Measurements from ENCODE around the gene ZNRF1. TPM values are rescaled to one million over a fixed set of nuclear protein-coding genes. Genes with fewer than 3 reads are reported as not detected.

The ZNRF1 gene
- total and polyA plus RNA-seq, 2 of the 13 experiments (the other 11 are each of a cell fraction or from before 2014, with no cell fraction given) = 43.9 to 58.7 TPM

DNA sequence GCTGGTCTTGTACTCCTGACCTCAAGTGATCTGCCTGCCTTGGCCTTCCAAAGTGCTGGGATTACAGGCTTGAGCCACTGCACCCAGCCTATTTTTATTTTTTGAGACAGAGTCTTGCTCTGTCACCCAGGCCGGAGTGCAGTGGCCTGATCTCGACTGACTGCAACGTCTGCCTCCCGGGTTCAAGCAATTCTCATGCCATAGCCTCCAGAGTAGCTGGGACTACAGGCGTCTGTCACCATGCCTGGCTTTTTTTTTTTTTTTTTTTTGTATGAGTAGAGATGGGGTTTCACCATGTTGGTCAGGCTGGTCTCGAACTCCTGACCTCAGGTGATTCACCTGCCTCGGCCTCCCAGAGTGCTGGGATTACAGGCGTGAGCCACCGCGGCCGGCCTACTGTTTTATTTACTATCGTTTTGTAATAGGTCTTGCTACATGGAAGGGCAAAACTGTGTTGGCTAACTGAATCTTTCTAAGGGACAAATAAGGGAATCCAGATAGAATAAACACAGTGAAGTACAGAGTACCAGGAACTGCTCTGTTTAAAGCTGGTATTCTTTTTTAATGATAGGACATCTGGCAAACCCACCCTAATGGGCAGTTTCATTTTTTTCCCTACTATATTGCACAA is 17.7 kb downstream of the ZNRF1 start (continued):
- TF ChIP-seq, protein P1, sequence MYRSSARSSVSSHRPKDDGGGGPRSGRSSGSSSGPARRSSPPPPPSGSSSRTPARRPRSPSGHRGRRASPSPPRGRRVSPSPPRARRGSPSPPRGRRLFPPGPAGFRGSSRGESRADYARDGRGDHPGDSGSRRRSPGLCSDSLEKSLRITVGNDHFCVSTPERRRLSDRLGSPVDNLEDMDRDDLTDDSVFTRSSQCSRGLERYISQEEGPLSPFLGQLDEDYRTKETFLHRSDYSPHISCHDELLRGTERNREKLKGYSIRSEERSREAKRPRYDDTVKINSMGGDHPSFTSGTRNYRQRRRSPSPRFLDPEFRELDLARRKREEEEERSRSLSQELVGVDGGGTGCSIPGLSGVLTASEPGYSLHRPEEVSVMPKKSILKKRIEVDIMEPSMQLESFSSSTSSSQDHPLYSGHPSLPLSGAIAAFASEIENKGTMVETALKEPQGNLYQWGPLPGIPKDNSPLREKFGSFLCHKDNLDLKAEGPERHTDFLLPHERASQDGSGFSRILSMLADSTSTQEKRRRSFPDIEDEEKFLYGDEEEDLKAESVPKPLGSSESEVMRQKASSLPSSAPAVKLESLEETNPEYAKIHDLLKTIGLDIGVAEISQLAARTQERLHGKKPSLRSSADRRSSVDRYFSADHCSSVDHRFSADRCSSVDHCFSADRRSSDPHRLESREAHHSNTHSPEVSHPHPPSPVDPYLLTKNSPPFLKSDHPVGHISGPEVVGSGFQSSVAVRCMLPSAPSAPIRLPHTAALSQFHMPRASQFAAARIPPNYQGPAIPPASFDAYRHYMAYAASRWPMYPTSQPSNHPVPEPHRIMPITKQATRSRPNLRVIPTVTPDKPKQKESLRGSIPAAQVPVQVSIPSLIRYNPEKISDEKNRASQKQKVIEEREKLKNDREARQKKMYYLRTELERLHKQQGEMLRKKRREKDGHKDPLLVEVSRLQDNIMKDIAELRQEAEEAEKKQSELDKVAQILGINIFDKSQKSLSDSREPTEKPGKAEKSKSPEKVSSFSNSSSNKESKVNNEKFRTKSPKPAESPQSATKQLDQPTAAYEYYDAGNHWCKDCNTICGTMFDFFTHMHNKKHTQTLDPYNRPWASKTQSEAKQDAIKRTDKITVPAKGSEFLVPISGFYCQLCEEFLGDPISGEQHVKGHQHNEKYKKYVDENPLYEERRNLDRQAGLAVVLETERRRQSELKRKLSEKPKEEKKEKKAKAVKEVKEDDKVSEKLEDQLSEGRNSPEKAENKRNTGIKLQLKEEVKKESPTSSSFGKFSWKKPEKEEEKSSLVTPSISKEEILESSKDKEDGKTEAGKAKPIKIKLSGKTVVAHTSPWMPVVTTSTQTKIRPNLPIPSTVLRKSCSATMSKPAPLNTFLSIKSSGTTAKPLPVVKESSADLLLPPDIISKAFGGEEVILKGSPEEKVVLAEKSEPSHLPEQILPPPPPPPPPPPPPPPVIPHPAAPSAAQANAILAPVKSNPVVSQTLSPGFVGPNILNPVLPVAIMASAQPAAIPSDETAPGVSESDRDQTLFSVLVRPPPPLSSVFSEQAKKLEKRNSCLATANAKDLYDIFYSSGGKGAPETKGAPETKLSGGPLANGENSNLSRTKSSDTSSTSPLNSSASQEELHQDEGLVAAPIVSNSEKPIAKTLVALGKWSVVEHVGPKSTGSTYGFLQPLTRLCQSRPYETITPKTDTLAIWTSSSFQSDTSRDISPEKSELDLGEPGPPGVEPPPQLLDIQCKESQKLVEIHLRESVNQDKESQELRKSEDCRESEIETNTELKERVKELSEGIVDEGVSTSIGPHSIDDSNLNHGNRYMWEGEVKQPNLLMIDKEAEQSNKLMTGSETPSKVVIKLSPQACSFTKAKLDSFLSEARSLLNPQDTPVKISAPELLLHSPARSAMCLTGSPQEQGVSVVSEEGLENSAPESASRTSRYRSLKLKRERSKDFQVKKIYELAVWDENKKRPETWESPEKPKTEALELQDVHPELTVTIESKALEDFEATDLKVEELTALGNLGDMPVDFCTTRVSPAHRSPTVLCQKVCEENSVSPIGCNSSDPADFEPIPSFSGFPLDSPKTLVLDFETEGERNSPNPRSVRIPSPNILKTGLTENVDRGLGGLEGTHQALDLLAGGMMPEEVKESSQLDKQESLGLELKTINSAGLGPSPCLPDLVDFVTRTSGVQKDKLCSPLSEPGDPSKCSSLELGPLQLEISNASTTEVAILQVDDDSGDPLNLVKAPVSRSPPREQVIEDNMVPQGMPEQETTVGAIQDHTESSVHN (CRISPR knock-in tag; IDR thresholded peaks at IDR 0.05) = 0 out of 2 replicates have a peak, but pooled peaks have one; percentile 52
- 0 out of 2 replicates have a peak, but pooled peaks have one; percentile 54 for TF ChIP-seq ZNF230 (CRISPR knock-in tag; IDR thresholded peaks at IDR 0.05)
- TF ChIP-seq, protein P2, sequence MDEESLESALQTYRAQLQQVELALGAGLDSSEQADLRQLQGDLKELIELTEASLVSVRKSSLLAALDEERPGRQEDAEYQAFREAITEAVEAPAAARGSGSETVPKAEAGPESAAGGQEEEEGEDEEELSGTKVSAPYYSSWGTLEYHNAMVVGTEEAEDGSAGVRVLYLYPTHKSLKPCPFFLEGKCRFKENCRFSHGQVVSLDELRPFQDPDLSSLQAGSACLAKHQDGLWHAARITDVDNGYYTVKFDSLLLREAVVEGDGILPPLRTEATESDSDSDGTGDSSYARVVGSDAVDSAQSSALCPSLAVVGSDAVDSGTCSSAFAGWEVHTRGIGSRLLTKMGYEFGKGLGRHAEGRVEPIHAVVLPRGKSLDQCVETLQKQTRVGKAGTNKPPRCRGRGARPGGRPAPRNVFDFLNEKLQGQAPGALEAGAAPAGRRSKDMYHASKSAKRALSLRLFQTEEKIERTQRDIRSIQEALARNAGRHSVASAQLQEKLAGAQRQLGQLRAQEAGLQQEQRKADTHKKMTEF (CRISPR knock-in tag; IDR thresholded peaks at IDR 0.05) = peak; percentile 71
- 0 out of 2 replicates have a peak, but pooled peaks have one; percentile 37 for TF ChIP-seq FOXJ3 (CRISPR knock-in tag; IDR thresholded peaks at IDR 0.05; ENCODE audit: borderline replicate concordance)
- TF ChIP-seq ZFP1 (CRISPR knock-in tag; IDR thresholded peaks at IDR 0.05) = 0 out of 2 replicates have a peak, but pooled peaks have one; percentile 48

All from HepG2 (cell line).